Muscle layer of duodenum (tissue), 2 donors: ENCODE data around the gene ZNF697.
"Not testable (repeated sequence)": the region's sequence is repeated elsewhere in the genome, so short reads cannot be mapped to it uniquely, and the experiment has no call there.

ENCODE experiments used
- H3K27ac ChIP-seq: one replicate; pipeline ENCODE4 v1.7.0; 2013; ENCODE audit warnings: mild to moderate bottlenecking, low read length
- H3K27me3 ChIP-seq: one replicate; pipeline ENCODE4 v1.7.0; 2013; ENCODE audit warnings: low read depth, mild to moderate bottlenecking, control low read depth, low read length
- H3K36me3 ChIP-seq, 2 donors: one replicate each; pipeline ENCODE4 v1.7.0; 2013; ENCODE audit warnings: low read length in 2 of 2, control low read depth in 1 of 2, mild to moderate bottlenecking in 1 of 2; ENCODE audit not compliant: insufficient read depth in 2 of 2, control insufficient read depth in 1 of 2
- H3K4me1 ChIP-seq, 2 donors: one replicate each; pipeline ENCODE4 v1.7.0; 2013; ENCODE audit warnings: low read length in 2 of 2, mild to moderate bottlenecking in 2 of 2, control low read depth in 1 of 2, moderate library complexity in 1 of 2; ENCODE audit not compliant: insufficient read depth in 2 of 2, control insufficient read depth in 1 of 2
- H3K4me3 ChIP-seq, 2 donors: one replicate each; pipeline ENCODE4 v1.7.0; 2013; ENCODE audit warnings: low read length in 2 of 2, low read depth in 1 of 2, mild to moderate bottlenecking in 1 of 2
- H3K9me3 ChIP-seq, 2 donors: one replicate each; pipeline ENCODE4 v1.7.0; 2013; ENCODE audit warnings: low read length in 2 of 2, control low read depth in 1 of 2, mild to moderate bottlenecking in 1 of 2; ENCODE audit not compliant: control insufficient read depth in 1 of 2
- donor health status: healthy.

The ZNF697 gene

DNA sequence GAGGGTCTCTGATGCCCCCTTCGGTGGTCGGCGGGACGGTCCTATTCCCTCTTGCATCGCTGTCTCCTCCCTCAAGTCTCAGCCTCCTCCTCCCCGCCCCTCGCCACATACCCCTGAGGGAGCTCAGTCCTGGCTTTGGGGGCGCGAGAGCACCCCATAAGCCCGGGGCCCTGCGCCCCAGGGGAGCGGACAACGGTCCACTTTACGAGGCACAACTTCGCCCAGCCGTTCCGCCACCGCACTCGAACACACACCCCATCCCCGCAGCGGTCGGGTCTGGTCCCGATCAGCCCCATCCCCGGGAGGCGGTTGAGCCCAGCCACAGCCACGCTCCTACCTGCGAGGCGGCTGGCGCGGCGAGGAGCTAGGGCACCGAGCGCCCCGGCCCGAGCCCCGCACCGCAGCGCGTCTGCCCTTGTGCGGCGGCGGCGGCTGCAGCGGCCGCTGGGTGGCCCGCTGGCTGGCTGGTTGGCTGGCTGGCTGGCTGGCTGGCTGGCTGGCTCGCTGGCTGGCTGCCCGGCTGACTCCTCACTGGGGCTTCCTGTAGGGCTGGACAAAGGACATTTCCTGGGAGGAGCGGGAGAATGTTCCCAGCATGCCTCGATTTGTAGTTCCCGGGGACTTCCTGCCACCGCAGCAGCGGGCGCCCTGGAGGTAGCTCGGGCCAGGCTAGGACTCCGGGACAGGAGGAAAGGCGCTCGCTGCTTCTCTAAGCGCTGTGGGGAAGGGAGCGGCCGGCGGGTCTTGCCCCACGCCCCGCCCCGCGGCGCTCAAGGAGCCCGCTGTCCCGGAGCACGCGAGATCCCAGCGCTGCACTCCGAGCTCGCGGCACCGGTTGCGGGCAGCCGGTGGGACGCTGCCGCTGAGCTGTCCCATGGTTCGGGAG is at the start of gene ZNF697:
Gene ZNF697 (minus strand): TSS at position 533 of the 886 bp plus-strand sequence. CDS start 22,166 bp downstream, outside the sequence.
- Histone ChIP-seq H3K4me3 (peak within 1 kb of the TSS; percentile 86 to 88), H3K27me3 (no peaks in the 10 kb centered on the region)

GRCh38 chr1:119697598-119697997 is 49.5 kb upstream of the ZNF697 start:
- no peaks in the 10 kb centered on the region for H3K27me3 ChIP-seq
- no peak overlapping the region for H3K4me3 ChIP-seq
- peaks cover 0 to 8% of the 10 kb centered on the region in 2 donors for H3K9me3 ChIP-seq
- no peak overlapping the region for H3K27ac ChIP-seq
- no peaks in the 10 kb centered on the region for H3K4me1 ChIP-seq
- H3K36me3 ChIP-seq: no peaks in the 10 kb centered on the region

More for the DNA sequence above, at the start of gene ZNF697:
- H3K27ac ChIP-seq: peak within 1 kb of the TSS; percentile 62
- peaks cover 0 to 10% of the 10 kb centered on the region in 2 donors for H3K4me1 ChIP-seq
- no peaks in the 10 kb centered on the region for H3K9me3 ChIP-seq
- no peaks in the 10 kb centered on the region for H3K36me3 ChIP-seq

- H3K36me3 ChIP-seq, H3K9me3 ChIP-seq, H3K4me1 ChIP-seq, H3K27me3 ChIP-seq, H3K4me3 ChIP-seq, H3K27ac ChIP-seq: not testable (repeated sequence)
Measured at GRCh38 chr1:119696863-119697262, 48.8 kb upstream of the ZNF697 start.

GRCh38 chr1:119689511-119689910 is 41.4 kb upstream of the ZNF697 start:
- no peaks in the 10 kb centered on the region for H3K4me1 ChIP-seq
- H3K36me3 ChIP-seq: no peaks in the 10 kb centered on the region
- no peaks in the 10 kb centered on the region for H3K9me3 ChIP-seq
- H3K4me3 ChIP-seq: no peak overlapping the region
- H3K27ac ChIP-seq: no peak overlapping the region
- H3K27me3 ChIP-seq: no peaks in the 10 kb centered on the region

DNA sequence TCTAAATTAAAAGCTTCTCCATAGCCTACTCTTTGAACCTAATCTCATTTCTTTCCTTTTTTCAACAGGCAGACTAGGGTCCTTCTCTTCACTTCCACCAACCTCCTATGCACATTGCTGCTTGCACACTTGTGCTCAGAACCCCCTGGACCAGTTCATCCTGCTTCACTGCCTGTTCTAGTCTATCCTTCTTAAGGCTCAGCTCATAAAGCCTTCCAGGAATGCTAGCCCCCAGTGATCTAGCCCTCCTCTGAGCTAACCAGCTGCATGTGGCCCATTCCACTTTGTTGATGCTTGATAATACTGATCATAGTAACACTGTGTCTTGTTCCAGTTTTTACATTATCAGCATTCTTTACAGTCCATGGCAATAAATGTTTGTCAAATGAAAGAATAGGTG is 40.7 kb upstream of the ZNF697 start:
- Histone ChIP-seq H3K27me3 (no peaks in the 10 kb centered on the region), H3K36me3 (no peaks in the 10 kb centered on the region), H3K27ac (no peak overlapping the region), H3K4me1 (no peaks in the 10 kb centered on the region), H3K4me3 (no peak overlapping the region), H3K9me3 (no peaks in the 10 kb centered on the region)

- H3K27me3 ChIP-seq: no peaks in the 10 kb centered on the region
- H3K9me3 ChIP-seq: no peaks in the 10 kb centered on the region
- no peaks in the 10 kb centered on the region for H3K36me3 ChIP-seq
- H3K4me3 ChIP-seq: no peak overlapping the region
- no peaks in the 10 kb centered on the region for H3K4me1 ChIP-seq
- no peak overlapping the region for H3K27ac ChIP-seq
Measured at GRCh38 chr1:119687434-119688079, 39.5 kb upstream of the ZNF697 start.

DNA sequence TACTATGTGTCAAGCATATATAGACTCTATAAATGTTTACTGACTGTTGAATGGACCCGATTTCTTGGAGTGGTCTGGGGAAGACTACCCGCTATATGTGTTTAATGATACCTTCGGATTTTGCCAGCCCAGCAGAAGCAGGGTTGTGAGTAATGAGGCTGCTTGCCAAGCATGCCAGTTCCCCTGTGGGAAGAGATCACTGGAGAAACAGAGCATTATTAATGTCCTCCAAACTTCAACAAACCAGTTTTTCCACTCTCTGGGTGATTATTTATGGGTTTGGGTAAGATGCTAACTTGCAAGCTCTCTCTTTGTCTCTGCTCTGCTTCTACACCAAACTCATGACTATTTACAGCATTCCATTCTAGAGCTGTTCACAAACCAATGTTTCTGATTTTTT is 38.6 kb upstream of the ZNF697 start:
- Histone ChIP-seq H3K27ac (no peak overlapping the region), H3K4me3 (no peak overlapping the region), H3K27me3 (no peaks in the 10 kb centered on the region), H3K9me3 (no peaks in the 10 kb centered on the region), H3K36me3 (no peaks in the 10 kb centered on the region), H3K4me1 (no peaks in the 10 kb centered on the region)

GRCh38 chr1:119683893-119684292 is 35.8 kb upstream of the ZNF697 start:
- Histone ChIP-seq H3K27ac (no peak overlapping the region), H3K9me3 (no peaks in the 10 kb centered on the region), H3K4me3 (no peak overlapping the region), H3K36me3 (no peaks in the 10 kb centered on the region), H3K4me1 (no peaks in the 10 kb centered on the region), H3K27me3 (no peaks in the 10 kb centered on the region)

GRCh38 chr1:119682141-119682540 is 34.1 kb upstream of the ZNF697 start:
- no peak overlapping the region for H3K4me3 ChIP-seq
- H3K9me3 ChIP-seq: no peaks in the 10 kb centered on the region
- no peaks in the 10 kb centered on the region for H3K27me3 ChIP-seq
- H3K27ac ChIP-seq: no peak overlapping the region
- H3K4me1 ChIP-seq: no peaks in the 10 kb centered on the region
- no peaks in the 10 kb centered on the region for H3K36me3 ChIP-seq

DNA sequence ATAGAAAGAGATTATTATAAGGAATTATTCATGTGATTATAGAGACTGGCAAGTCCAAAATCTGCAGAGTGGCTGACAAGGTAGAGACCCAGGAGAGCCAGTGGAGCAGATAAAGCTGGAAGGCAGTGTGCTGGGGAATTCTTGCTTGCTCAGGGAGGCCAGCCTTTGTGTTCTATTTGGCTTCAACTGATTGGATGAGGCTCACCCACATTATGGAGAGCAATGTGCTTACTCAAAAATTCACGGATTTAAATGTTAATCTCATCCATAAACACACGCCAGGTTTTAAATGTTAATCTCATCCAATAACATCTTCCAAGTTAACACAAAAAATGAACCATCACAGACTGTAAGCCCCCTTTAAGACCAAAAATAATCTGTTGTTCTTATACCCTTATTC is 33.5 kb upstream of the ZNF697 start:
- Histone ChIP-seq H3K27ac (no peak overlapping the region), H3K27me3 (no peaks in the 10 kb centered on the region), H3K36me3 (no peaks in the 10 kb centered on the region), H3K9me3 (no peaks in the 10 kb centered on the region), H3K4me1 (no peaks in the 10 kb centered on the region), H3K4me3 (no peak overlapping the region)

DNA sequence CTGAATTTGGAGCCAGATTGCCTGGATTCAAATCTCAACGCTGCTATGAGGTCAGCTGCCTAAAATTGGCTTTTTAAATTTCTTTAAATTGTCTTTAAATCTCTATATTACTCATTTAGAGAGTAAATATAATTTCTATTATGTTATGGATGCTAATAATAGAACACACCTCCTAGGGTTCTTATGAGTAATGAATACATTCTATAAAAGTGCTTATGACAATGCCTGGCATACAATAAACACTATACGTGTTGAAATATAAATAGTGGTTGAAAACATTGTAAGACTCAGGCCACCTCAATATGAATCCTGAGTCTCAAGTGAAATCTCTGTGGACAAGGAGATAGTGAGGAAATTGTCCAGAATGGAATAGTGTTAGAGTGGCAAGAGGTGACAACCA is 32.7 kb upstream of the ZNF697 start:
- H3K36me3 ChIP-seq: no peaks in the 10 kb centered on the region
- H3K4me1 ChIP-seq: no peaks in the 10 kb centered on the region
- H3K27ac ChIP-seq: no peak overlapping the region
- no peaks in the 10 kb centered on the region for H3K27me3 ChIP-seq
- H3K9me3 ChIP-seq: no peaks in the 10 kb centered on the region
- no peak overlapping the region for H3K4me3 ChIP-seq
